BLaER1 (cell line): ENCODE data around the gene HAL.

Experiments
- H3K27ac ChIP-seq: shearing (Covaris generic); formaldehyde crosslinking; 2 replicates; pipeline ENCODE4 v1.8.1; 2022
- H3K27me3 ChIP-seq: shearing (Covaris generic); formaldehyde crosslinking; 2 replicates; pipeline ENCODE4 v1.8.1; 2022
- H3K36me3 ChIP-seq: shearing (Covaris generic); formaldehyde crosslinking; 2 replicates; pipeline ENCODE4 v1.8.1; 2022
- H3K4me1 ChIP-seq: shearing (Covaris generic); formaldehyde crosslinking; 2 replicates; pipeline ENCODE4 v1.8.1; 2022
- H3K4me2 ChIP-seq: shearing (Covaris generic); formaldehyde crosslinking; 2 replicates; pipeline ENCODE4 v1.8.1; 2022
- H3K4me3 ChIP-seq: shearing (Covaris generic); formaldehyde crosslinking; 2 replicates; pipeline ENCODE4 v1.8.1; 2022
- H3K9ac ChIP-seq: shearing (Covaris generic); formaldehyde crosslinking; 2 replicates; pipeline ENCODE4 v1.8.1; 2022
- H3K9me3 ChIP-seq: shearing (Covaris generic); formaldehyde crosslinking; 2 replicates; pipeline ENCODE4 v1.8.1; 2022
- H4K20me1 ChIP-seq: shearing (Covaris generic); formaldehyde crosslinking; 2 replicates; pipeline ENCODE4 v1.8.1; 2022
- Cebpa-rat ChIP-seq: shearing (Covaris generic); IDR thresholded peaks from 2 replicates; pipeline ENCODE4 v1.8.1; 2022

The HAL gene, protein sequence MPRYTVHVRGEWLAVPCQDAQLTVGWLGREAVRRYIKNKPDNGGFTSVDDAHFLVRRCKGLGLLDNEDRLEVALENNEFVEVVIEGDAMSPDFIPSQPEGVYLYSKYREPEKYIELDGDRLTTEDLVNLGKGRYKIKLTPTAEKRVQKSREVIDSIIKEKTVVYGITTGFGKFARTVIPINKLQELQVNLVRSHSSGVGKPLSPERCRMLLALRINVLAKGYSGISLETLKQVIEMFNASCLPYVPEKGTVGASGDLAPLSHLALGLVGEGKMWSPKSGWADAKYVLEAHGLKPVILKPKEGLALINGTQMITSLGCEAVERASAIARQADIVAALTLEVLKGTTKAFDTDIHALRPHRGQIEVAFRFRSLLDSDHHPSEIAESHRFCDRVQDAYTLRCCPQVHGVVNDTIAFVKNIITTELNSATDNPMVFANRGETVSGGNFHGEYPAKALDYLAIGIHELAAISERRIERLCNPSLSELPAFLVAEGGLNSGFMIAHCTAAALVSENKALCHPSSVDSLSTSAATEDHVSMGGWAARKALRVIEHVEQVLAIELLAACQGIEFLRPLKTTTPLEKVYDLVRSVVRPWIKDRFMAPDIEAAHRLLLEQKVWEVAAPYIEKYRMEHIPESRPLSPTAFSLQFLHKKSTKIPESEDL

DNA sequence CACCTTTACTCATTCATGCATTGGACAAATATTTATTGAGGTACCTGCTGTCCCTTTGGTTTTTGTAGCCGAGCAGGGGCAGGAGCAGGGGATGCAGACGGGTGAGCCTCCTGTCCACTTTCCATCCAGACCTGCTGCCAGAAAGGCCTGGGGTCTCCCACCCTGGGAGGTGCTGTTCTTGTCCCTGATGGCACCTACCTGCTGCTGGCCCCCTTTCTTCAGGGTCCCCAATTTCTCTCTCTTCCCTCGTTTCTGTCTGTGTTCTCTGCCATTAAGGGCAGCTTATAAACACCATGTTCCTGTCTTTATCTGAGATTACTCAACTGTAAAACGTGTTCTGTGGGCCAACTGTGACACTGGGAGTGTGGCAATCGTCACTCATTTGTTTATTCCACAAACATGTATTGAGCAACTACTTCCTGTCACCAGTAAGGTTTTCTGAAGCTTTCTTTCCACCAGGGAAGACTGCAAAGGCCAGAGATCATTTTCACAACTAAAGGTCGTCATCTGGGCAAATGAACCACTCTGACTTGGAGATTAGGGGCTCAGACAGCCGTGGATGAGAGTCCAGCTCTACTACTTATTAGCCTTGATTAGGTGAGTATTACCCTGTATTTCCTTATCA lies at the start of gene HAL:
HAL (minus strand) TSS at position 311 of the 625 bp plus-strand sequence. CDS start 434 bp downstream, outside the sequence.
- H3K9me3 ChIP-seq: no peaks in the 10 kb centered on the region
- H3K9ac ChIP-seq: no peak within 1 kb of the TSS
- peak; percentile 58; the same call in 1 of the 2 replicates for TF ChIP-seq Cebpa-rat
- no peaks in the 10 kb centered on the region for H3K27me3 ChIP-seq
- H3K4me3 ChIP-seq: no peak within 1 kb of the TSS
- H3K4me1 ChIP-seq: peaks cover 7% of the 10 kb centered on the region; the same call in 1 of the 2 replicates
- peak within 1 kb of the TSS; percentile 31; the same call in 1 of the 2 replicates for H3K27ac ChIP-seq
- H3K4me2 ChIP-seq: no peak within 1 kb of the TSS
- H3K36me3 ChIP-seq: peaks cover 16% of the 10 kb centered on the region
- H4K20me1 ChIP-seq: no peaks in the 10 kb centered on the region

DNA sequence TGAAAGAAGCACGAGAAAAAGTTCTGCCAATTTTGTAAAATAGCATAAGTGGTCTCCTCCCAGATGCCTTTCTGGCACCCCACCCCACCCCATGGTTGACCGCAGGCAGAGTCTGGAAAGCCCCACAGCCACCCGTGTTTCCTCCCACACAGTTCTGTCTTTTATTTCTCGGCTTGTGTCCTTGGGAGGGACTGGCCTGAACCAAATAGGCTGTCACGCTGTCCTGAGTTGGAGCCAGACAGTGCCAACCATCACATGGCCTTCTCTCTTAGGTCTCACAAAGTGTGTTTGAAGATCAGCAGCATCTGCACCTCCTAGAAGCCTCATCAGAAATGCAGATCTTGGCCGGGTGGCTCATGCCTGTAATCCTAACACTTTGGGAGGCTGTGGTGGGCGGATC lies 49.4 kb upstream of the HAL start:
- TF ChIP-seq Cebpa-rat: no peak
- H3K36me3 ChIP-seq: no peaks in the 10 kb centered on the region
- H3K27ac ChIP-seq: no peak overlapping the region; the same call in 1 of the 2 replicates
- no peaks in the 10 kb centered on the region for H3K27me3 ChIP-seq
- no peak overlapping the region for H3K4me3 ChIP-seq
- 0 out of 2 replicates have a peak, but pooled peaks cover 3% of the 10 kb centered on the region for H3K9me3 ChIP-seq
- H3K9ac ChIP-seq: no peak overlapping the region
- peak overlapping the region; percentile 72 for H3K4me2 ChIP-seq
- H3K4me1 ChIP-seq: peaks cover 42% of the 10 kb centered on the region
- no peaks in the 10 kb centered on the region for H4K20me1 ChIP-seq

GRCh38 chr12:96044943-96045290 lies 48.8 kb upstream of the HAL start:
- no peaks in the 10 kb centered on the region for H4K20me1 ChIP-seq
- H3K9ac ChIP-seq: no peak overlapping the region
- peak overlapping the region; percentile 72 for H3K4me2 ChIP-seq
- peaks cover 43% of the 10 kb centered on the region for H3K4me1 ChIP-seq
- no peaks in the 10 kb centered on the region for H3K27me3 ChIP-seq
- H3K9me3 ChIP-seq: no peaks in the 10 kb centered on the region
- TF ChIP-seq Cebpa-rat: no peak
- no peak overlapping the region for H3K27ac ChIP-seq
- no peaks in the 10 kb centered on the region for H3K36me3 ChIP-seq
- no peak overlapping the region for H3K4me3 ChIP-seq

- Histone ChIP-seq H3K9me3 (no peaks in the 10 kb centered on the region), H3K4me3 (no peak overlapping the region), H3K4me2 (peak overlapping the region; percentile 72), H3K36me3 (no peaks in the 10 kb centered on the region), H3K27me3 (no peaks in the 10 kb centered on the region), H3K4me1 (peaks cover 43% of the 10 kb centered on the region), H3K9ac (no peak overlapping the region), H3K27ac (no peak overlapping the region), H4K20me1 (no peaks in the 10 kb centered on the region)
- no peak for TF ChIP-seq Cebpa-rat
Observed at GRCh38 chr12:96044017-96044942, 48.1 kb upstream of the HAL start.

- no peak overlapping the region for H3K27ac ChIP-seq
- no peak for TF ChIP-seq Cebpa-rat
- H3K4me3 ChIP-seq: no peak overlapping the region
- H3K4me1 ChIP-seq: peaks cover 34% of the 10 kb centered on the region
- H3K36me3 ChIP-seq: no peaks in the 10 kb centered on the region
- H3K9ac ChIP-seq: no peak overlapping the region
- H3K4me2 ChIP-seq: no peak overlapping the region
- H3K9me3 ChIP-seq: no peaks in the 10 kb centered on the region
- H3K27me3 ChIP-seq: no peaks in the 10 kb centered on the region
- no peaks in the 10 kb centered on the region for H4K20me1 ChIP-seq
Observed at GRCh38 chr12:96041181-96041580, 45.0 kb upstream of the HAL start.

DNA sequence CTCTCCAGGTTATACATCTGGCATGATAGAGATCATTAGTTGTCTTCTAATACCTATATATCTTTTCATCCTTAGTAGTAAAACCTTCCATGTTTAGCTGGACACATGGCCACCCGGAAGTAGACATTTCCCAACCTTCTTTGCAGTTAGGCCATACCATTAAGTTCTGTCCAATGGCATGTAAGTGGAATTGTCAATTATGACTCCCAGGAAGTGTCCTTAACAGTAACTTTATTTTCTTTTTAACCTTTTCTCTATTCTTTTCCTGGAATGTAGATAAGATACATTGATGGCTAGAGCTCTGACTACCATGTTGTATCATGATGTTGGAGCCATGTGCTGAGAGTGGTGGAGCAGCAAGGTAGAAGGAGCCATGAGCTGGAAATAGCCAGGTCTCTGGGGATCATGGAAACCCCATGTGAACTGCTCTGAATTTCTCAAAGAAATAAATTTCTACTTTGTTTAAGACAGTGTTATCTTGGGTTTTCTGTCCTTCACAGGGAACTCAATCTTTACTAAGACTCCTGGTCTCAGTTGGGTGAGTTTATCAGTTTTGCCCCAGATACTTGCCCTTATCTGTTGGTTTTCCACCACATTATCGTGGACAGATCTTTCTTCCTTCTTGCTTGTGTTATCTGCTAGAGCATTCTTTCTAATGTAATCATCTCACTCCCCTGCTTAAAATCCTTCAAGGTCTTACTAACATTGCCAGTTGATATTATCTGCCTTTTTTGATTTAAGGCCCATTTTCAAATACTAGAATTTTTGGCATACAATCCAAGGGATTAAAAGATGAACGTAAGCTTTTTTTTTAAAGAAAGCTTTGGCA lies 44.4 kb upstream of the HAL start:
- H3K27ac ChIP-seq: no peak overlapping the region
- no peaks in the 10 kb centered on the region for H3K36me3 ChIP-seq
- no peak overlapping the region for H3K4me2 ChIP-seq
- H3K27me3 ChIP-seq: no peaks in the 10 kb centered on the region
- H3K4me3 ChIP-seq: no peak overlapping the region
- no peaks in the 10 kb centered on the region for H4K20me1 ChIP-seq
- no peaks in the 10 kb centered on the region for H3K9me3 ChIP-seq
- peaks cover 32% of the 10 kb centered on the region for H3K4me1 ChIP-seq
- TF ChIP-seq Cebpa-rat: no peak
- H3K9ac ChIP-seq: no peak overlapping the region

GRCh38 chr12:96039516-96039915 lies 43.4 kb upstream of the HAL start:
- Histone ChIP-seq H3K4me2 (no peak overlapping the region), H3K9me3 (no peaks in the 10 kb centered on the region), H3K27me3 (no peaks in the 10 kb centered on the region), H3K4me3 (no peak overlapping the region), H3K4me1 (peaks cover 25% of the 10 kb centered on the region), H3K27ac (no peak overlapping the region), H3K36me3 (no peaks in the 10 kb centered on the region), H4K20me1 (no peaks in the 10 kb centered on the region), H3K9ac (no peak overlapping the region)
- TF ChIP-seq Cebpa-rat: no peak

GRCh38 chr12:96036765-96037455 lies 40.8 kb upstream of the HAL start:
- Histone ChIP-seq H3K36me3 (no peaks in the 10 kb centered on the region), H3K4me1 (peaks cover 27% of the 10 kb centered on the region), H3K27me3 (no peaks in the 10 kb centered on the region; the same call in 1 of the 2 replicates), H3K9me3 (no peaks in the 10 kb centered on the region), H3K4me3 (no peak overlapping the region), H3K9ac (no peak overlapping the region), H3K27ac (no peak overlapping the region), H3K4me2 (0 out of 2 replicates have a peak overlapping the region, but pooled peaks have one; percentile 64), H4K20me1 (peaks cover 11% of the 10 kb centered on the region; the same call in 1 of the 2 replicates)
- TF ChIP-seq Cebpa-rat: no peak
